H9 (cell line): ENCODE data around the gene ATP8B4. TPM values are rescaled to one million over a fixed set of nuclear protein-coding genes. Genes with fewer than 3 reads are reported as not detected.

Experiments
- DNase-seq: peaks from one replicate; pipeline ENCODE4 v3.0.0-alpha.2; 2017
- H2AFZ ChIP-seq: one replicate; pipeline ENCODE4 v1.6.1; 2013; ENCODE audit warnings: mild to moderate bottlenecking, low read length, control low read depth, moderate library complexity
- H2AK5ac ChIP-seq: 2 replicates; pipeline ENCODE4 v1.6.1; 2013; ENCODE audit warnings: low read length, control low read depth, mixed read lengths; ENCODE audit not compliant: insufficient read length
- H2BK120ac ChIP-seq: one replicate; pipeline ENCODE4 v1.6.1; 2013; ENCODE audit warnings: low read depth, mild to moderate bottlenecking, low read length, control low read depth, inconsistent platforms; ENCODE audit not compliant: poor library complexity, severe bottlenecking
- H2BK12ac ChIP-seq: 2 replicates; pipeline ENCODE4 v1.6.1; 2013; ENCODE audit warnings: low read length, control low read depth, mixed read lengths, low read depth; ENCODE audit not compliant: insufficient read length
- H2BK15ac ChIP-seq: 2 replicates; pipeline ENCODE4 v1.6.1; 2013; ENCODE audit warnings: low read depth, low read length, control low read depth
- H2BK20ac ChIP-seq: one replicate; pipeline ENCODE4 v1.6.1; 2013; ENCODE audit warnings: low read depth, mild to moderate bottlenecking, low read length, control low read depth, inconsistent platforms; ENCODE audit not compliant: poor library complexity, severe bottlenecking
- H2BK5ac ChIP-seq: 2 replicates; pipeline ENCODE4 v1.6.1; 2013; ENCODE audit warnings: low read length, control low read depth, mixed read lengths; ENCODE audit not compliant: insufficient read length
- H3K14ac ChIP-seq: 2 replicates; pipeline ENCODE4 v1.6.1; 2013; ENCODE audit warnings: low read length, control low read depth; ENCODE audit not compliant: insufficient read depth
- H3K18ac ChIP-seq: 2 replicates; pipeline ENCODE4 v1.6.1; 2013; ENCODE audit warnings: low read depth, mild to moderate bottlenecking, mixed read lengths, low read length, control low read depth; ENCODE audit not compliant: insufficient read length
- H3K23ac ChIP-seq: 2 replicates; pipeline ENCODE4 v1.6.1; 2013; ENCODE audit warnings: low read length, control low read depth, mixed read lengths, low read depth; ENCODE audit not compliant: insufficient read length
- H3K23me2 ChIP-seq: 2 replicates; pipeline ENCODE4 v1.6.1; 2013; ENCODE audit warnings: low read depth, mild to moderate bottlenecking, mixed read lengths, low read length, control low read depth; ENCODE audit not compliant: insufficient read length, poor library complexity, severe bottlenecking
- H3K27ac ChIP-seq: 2 replicates; pipeline ENCODE4 v1.5.1; 2013; ENCODE audit warnings: low read length, control low read depth, mixed read lengths, low read depth; ENCODE audit not compliant: insufficient read length
- H3K27me3 ChIP-seq: 2 replicates; pipeline ENCODE4 v1.6.1; 2013; ENCODE audit warnings: low read length, control low read depth, inconsistent platforms; ENCODE audit not compliant: insufficient read depth
- H3K4ac ChIP-seq: 2 replicates; pipeline ENCODE4 v1.6.1; 2013; ENCODE audit warnings: low read depth, mild to moderate bottlenecking, control low read depth, inconsistent platforms, low read length, moderate library complexity
- H3K4me1 ChIP-seq: 2 replicates; pipeline ENCODE4 v1.6.1; 2013; ENCODE audit warnings: low read length, control low read depth, inconsistent platforms; ENCODE audit not compliant: insufficient read depth
- H3K4me2 ChIP-seq: 2 replicates; pipeline ENCODE4 v1.6.1; 2013; ENCODE audit warnings: low read length, control low read depth, mixed read lengths; ENCODE audit not compliant: insufficient read length, insufficient read depth
- H3K56ac ChIP-seq: 2 replicates; pipeline ENCODE4 v1.6.1; 2013; ENCODE audit warnings: low read depth, mild to moderate bottlenecking, mixed read lengths, low read length, control low read depth; ENCODE audit not compliant: insufficient read length
- H3K79me1 ChIP-seq: 2 replicates; pipeline ENCODE4 v1.6.1; 2013; ENCODE audit warnings: low read depth, mild to moderate bottlenecking, moderate library complexity, low read length, control low read depth, inconsistent platforms; ENCODE audit not compliant: insufficient read depth, poor library complexity, severe bottlenecking
- H3K79me2 ChIP-seq: 2 replicates; pipeline ENCODE4 v1.6.1; 2013; ENCODE audit warnings: low read length, control low read depth, inconsistent platforms; ENCODE audit not compliant: insufficient read depth
- H3K9ac ChIP-seq: 2 replicates; pipeline ENCODE4 v1.6.1; 2013; ENCODE audit warnings: low read length, control low read depth, mixed read lengths; ENCODE audit not compliant: insufficient read length; ENCODE audit errors: extremely low read depth
- H3K9me3 ChIP-seq: one replicate; pipeline ENCODE4 v1.6.1; 2013; ENCODE audit warnings: low read depth, low read length, inconsistent platforms; ENCODE audit not compliant: control insufficient read depth
- H3T11ph ChIP-seq: one replicate; pipeline ENCODE4 v1.6.1; 2013; ENCODE audit warnings: mild to moderate bottlenecking, low read length, control low read depth, inconsistent platforms
- H4K20me1 ChIP-seq: one replicate; pipeline ENCODE4 v1.6.1; 2013; ENCODE audit not compliant: control insufficient read depth, insufficient read length, insufficient read depth
- H4K5ac ChIP-seq: 2 replicates; pipeline ENCODE4 v1.6.1; 2013; ENCODE audit warnings: low read depth, mild to moderate bottlenecking, mixed read lengths, low read length, control low read depth; ENCODE audit not compliant: insufficient read length
- H4K8ac ChIP-seq: replicated peaks from 2 replicates; pipeline ENCODE4 v1.6.1; 2013; ENCODE audit warnings: low read length, control low read depth, mixed read lengths, low read depth; ENCODE audit not compliant: insufficient read length
- H4K91ac ChIP-seq: 2 replicates; pipeline ENCODE4 v1.6.1; 2013; ENCODE audit warnings: low read depth, mild to moderate bottlenecking, moderate library complexity, mixed read lengths, low read length, control low read depth; ENCODE audit not compliant: insufficient read length
- H3K27ac Mint-ChIP-seq, 3 experiments: 2 replicates in 2 of 3; 3 replicates in 1 of 3; pipeline ENCODE4 v1.8.0; 2020 to 2021; ENCODE audit warnings: mixed read lengths in 3 of 3, mild to moderate bottlenecking in 1 of 3, moderate library complexity in 1 of 3
- H3K27me3 Mint-ChIP-seq: 2 replicates; pipeline ENCODE4 v1.8.0; 2021; ENCODE audit warnings: low read depth, mild to moderate bottlenecking, moderate library complexity, mixed read lengths
- H3K36me3 Mint-ChIP-seq, 3 experiments: 2 replicates in 2 of 3; 3 replicates in 1 of 3; pipeline ENCODE4 v1.8.0; 2020 to 2021; ENCODE audit warnings: low read depth in 3 of 3, mixed read lengths in 3 of 3; ENCODE audit not compliant: insufficient read depth in 1 of 3
- H3K4me1 Mint-ChIP-seq, 2 experiments: 2 replicates each; pipeline ENCODE4 v1.8.0; 2020; ENCODE audit warnings: mixed read lengths in 2 of 2
- H3K4me3 Mint-ChIP-seq, 2 experiments: 2 replicates in 1 of 2; 3 replicates in 1 of 2; pipeline ENCODE4 v1.8.0; 2020 to 2021; ENCODE audit warnings: mild to moderate bottlenecking in 2 of 2, mixed read lengths in 2 of 2, moderate library complexity in 1 of 2
- H3K9me3 Mint-ChIP-seq, 2 experiments: 2 replicates in 1 of 2; 3 replicates in 1 of 2; pipeline ENCODE4 v1.8.0; 2020; ENCODE audit warnings: mild to moderate bottlenecking in 2 of 2, mixed read lengths in 2 of 2, moderate library complexity in 1 of 2
- WGBS: extraction: QIAGEN DNeasy Blood & Tissue Kit; methylation state at CpG from one replicate; pipeline ENCODE4 v1.1.7; 2013; ENCODE audit warnings: missing lambda C conversion rate, low lambda C conversion rate, mixed read lengths; ENCODE audit not compliant: insufficient read length; ENCODE audit errors: extremely low coverage; 5-methylcytosine and 5-hydroxymethylcytosine counted together
- total RNA-seq: library from RNA; stranded (reverse); gene quantifications from 2 replicates; pipeline ENCODE4 v1.2.1, GENCODE V29; 2021
- TF ChIP-seq, protein P1 (sequence below): fragments of 200-600 bp; sonication (generic); conservative IDR thresholded peaks from 3 replicates; pipeline ENCODE4 v1.8.0; 2021; ENCODE audit warnings: antibody characterized with exemption, mild to moderate bottlenecking

The ATP8B4 gene
- total RNA-seq, 1 experiment from 2014 or later: 0.52 TPM

DNA sequence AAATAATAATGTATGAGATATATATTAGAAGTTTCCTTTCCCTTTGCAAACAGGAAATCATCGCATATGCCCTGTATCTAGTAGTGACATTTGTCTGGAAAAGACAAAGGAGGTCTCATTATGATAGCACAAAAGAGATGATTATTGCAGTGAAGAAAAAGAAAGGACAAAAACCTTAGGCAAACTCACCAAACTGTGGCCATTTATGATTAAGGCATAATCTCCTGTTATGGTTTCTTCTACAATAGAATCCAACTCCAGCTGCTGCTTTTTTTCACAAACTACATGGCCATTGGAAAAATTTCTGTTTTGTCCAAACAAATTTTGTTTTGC lies 218.2 kb downstream of the ATP8B4 start:
- no peak overlapping the region for H2BK15ac ChIP-seq
- Mint-ChIP-seq H3K27me3 (no peaks in the 10 kb centered on the region), H3K27ac (no peak overlapping the region), H3K9me3 (no peaks in the 10 kb centered on the region), H3K36me3 (no peaks in the 10 kb centered on the region), H3K4me1 (peaks cover 25 to 27% of the 10 kb centered on the region in 2 experiments), H3K4me3 (no peak overlapping the region)
- H2BK5ac ChIP-seq: no peak overlapping the region
- no peak overlapping the region for H3K4me2 ChIP-seq
- H4K20me1 ChIP-seq: no peaks in the 10 kb centered on the region
- no CpG with 5 or more reads among the region's 1 CpG for WGBS
- no peak overlapping the region for H2BK120ac ChIP-seq
- no peak overlapping the region for H3K23ac ChIP-seq
- no peak overlapping the region for H3K27ac ChIP-seq
- no peak overlapping the region for H3T11ph ChIP-seq
- H3K9ac ChIP-seq: no peak overlapping the region
- H3K27me3 ChIP-seq: no peaks in the 10 kb centered on the region
- H3K18ac ChIP-seq: no peak overlapping the region
- H3K14ac ChIP-seq: no peak overlapping the region
- H2BK20ac ChIP-seq: no peak overlapping the region
- no peak overlapping the region for H4K8ac ChIP-seq
- no peaks in the 10 kb centered on the region for H3K79me2 ChIP-seq
- H3K9me3 ChIP-seq: no peaks in the 10 kb centered on the region
- no peaks in the 10 kb centered on the region for H3K4me1 ChIP-seq
- no peaks in the 10 kb centered on the region for H3K23me2 ChIP-seq
- H2AK5ac ChIP-seq: no peak overlapping the region
- no peak for DNase-seq
- no peak overlapping the region for H3K56ac ChIP-seq
- H3K4ac ChIP-seq: no peak overlapping the region
- no peak overlapping the region for H2AFZ ChIP-seq
- no peaks in the 10 kb centered on the region for H3K79me1 ChIP-seq
- no peak overlapping the region for H2BK12ac ChIP-seq
- H4K91ac ChIP-seq: no peak overlapping the region
- H4K5ac ChIP-seq: no peak overlapping the region
- TF ChIP-seq, protein P1, sequence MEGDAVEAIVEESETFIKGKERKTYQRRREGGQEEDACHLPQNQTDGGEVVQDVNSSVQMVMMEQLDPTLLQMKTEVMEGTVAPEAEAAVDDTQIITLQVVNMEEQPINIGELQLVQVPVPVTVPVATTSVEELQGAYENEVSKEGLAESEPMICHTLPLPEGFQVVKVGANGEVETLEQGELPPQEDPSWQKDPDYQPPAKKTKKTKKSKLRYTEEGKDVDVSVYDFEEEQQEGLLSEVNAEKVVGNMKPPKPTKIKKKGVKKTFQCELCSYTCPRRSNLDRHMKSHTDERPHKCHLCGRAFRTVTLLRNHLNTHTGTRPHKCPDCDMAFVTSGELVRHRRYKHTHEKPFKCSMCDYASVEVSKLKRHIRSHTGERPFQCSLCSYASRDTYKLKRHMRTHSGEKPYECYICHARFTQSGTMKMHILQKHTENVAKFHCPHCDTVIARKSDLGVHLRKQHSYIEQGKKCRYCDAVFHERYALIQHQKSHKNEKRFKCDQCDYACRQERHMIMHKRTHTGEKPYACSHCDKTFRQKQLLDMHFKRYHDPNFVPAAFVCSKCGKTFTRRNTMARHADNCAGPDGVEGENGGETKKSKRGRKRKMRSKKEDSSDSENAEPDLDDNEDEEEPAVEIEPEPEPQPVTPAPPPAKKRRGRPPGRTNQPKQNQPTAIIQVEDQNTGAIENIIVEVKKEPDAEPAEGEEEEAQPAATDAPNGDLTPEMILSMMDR: no peak
